Measurements from ENCODE around the gene CDH5. TPM values are rescaled to one million over a fixed set of nuclear protein-coding genes. Genes with fewer than 3 reads are reported as not detected.

CDH5 gene
- total and polyA plus RNA-seq, 9 donors = 6.0 to 36.8 (median 13.4) TPM

DNA sequence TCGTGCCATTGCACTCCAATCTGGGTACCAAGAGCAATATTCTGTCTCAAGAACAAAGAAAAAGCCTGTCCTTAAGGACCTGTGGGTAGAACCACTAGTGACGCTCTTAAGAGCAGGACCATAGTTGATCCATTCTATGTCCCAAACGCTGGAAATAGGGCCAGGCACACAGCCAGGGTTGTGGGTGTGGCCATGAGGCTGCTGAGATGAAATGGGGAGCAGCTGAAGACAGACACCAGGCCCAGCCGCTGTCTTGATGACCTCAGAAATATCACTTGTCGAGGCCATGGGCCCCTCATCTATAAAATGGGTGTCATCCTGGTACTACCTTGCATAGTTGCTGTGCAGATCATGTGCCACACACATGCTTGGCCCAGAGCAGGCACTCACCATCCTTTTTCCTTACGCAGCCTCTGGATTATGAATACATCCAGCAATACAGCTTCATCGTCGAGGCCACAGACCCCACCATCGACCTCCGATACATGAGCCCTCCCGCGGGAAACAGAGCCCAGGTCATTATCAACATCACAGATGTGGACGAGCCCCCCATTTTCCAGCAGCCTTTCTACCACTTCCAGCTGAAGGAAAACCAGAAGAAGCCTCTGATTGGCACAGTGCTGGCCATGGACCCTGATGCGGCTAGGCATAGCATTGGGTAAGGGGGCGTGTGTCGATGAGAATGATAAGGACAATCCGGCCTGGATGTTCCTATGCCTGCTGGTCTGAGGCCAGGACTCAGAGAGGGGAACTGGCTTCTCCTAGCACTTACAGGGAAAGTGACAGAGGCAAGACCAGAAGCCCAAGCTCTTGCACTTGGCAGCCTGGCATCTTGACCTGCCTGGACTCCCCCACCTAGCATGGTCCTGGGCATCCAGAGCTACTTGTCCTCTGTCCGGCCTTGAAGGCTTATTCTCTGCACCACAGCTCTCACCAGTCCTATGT is 25.5 kb downstream of the CDH5 start:
- DNase-seq = no peak
- no peak for TF ChIP-seq EP300 (IDR thresholded peaks at IDR 0.05)
- TF ChIP-seq, protein P1, sequence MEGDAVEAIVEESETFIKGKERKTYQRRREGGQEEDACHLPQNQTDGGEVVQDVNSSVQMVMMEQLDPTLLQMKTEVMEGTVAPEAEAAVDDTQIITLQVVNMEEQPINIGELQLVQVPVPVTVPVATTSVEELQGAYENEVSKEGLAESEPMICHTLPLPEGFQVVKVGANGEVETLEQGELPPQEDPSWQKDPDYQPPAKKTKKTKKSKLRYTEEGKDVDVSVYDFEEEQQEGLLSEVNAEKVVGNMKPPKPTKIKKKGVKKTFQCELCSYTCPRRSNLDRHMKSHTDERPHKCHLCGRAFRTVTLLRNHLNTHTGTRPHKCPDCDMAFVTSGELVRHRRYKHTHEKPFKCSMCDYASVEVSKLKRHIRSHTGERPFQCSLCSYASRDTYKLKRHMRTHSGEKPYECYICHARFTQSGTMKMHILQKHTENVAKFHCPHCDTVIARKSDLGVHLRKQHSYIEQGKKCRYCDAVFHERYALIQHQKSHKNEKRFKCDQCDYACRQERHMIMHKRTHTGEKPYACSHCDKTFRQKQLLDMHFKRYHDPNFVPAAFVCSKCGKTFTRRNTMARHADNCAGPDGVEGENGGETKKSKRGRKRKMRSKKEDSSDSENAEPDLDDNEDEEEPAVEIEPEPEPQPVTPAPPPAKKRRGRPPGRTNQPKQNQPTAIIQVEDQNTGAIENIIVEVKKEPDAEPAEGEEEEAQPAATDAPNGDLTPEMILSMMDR (IDR thresholded peaks at IDR 0.05) = no peak
- TF ChIP-seq POLR2A (IDR thresholded peaks at IDR 0.05) = no peak
- WGBS, 3 donors = 84 to 87% (median 86%) methylated on average over 18 of the region's 18 CpGs
- intact Hi-C loops (cut with DNase I) = no loop called here
- Histone ChIP-seq H3K36me3 (no peaks in the 10 kb centered on the region), H3K27ac (no peak overlapping the region), H3K4me3 (no peak overlapping the region), H3K4me1 (ENCODE audit: insufficient read depth) (no peaks in the 10 kb centered on the region), H3K9me3 (no peaks in the 10 kb centered on the region), H3K27me3 (no peaks in the 10 kb centered on the region)

DNA sequence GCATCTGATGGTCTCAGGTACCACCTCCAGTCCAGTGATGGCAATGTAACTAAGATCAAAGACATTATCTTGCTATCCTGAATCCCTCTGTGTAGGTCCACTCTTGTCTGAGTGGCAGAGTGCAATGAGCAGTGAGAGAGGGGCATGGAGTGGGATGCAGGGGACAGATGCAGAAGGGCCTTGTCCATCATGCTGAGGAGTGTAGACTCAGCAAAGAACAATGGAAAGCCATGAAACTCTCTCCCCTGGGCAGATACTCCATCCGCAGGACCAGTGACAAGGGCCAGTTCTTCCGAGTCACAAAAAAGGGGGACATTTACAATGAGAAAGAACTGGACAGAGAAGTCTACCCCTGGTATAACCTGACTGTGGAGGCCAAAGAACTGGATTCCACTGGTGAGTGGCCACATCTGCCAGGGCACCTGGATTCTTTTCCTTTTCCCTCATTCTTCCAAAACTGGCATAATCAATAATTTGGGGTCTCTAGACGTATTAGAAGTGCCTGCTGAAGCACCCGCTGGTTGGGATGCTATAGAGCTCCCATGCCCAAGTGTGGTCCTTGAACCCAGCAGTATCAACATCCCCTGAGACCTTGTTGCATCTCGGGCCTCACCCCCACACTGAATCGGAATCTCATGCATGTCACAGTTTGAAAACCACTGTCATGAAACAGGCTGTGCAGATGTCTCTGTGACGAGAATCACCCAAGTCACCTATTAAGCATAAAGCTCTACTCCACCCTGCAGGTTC is 29.5 kb downstream of the CDH5 start:
- no peak for DNase-seq
- Histone ChIP-seq H3K27me3 (no peaks in the 10 kb centered on the region), H3K9me3 (no peaks in the 10 kb centered on the region), H3K4me3 (no peak overlapping the region), H3K4me1 (ENCODE audit: insufficient read depth) (no peaks in the 10 kb centered on the region), H3K27ac (no peak overlapping the region), H3K36me3 (no peaks in the 10 kb centered on the region)
- intact Hi-C loops (cut with DNase I) = no loop called here
- 89 to 92% (median 89%) methylated on average over 7 of the region's 7 CpGs for WGBS, 3 donors
- TF ChIP-seq, protein P1 (IDR thresholded peaks at IDR 0.05) = no peak
- TF ChIP-seq POLR2A (IDR thresholded peaks at IDR 0.05) (no peak), EP300 (IDR thresholded peaks at IDR 0.05) (no peak)

GRCh38 chr16:66397736-66398433 is 31.4 kb downstream of the CDH5 start:
- H3K9me3 ChIP-seq = no peaks in the 10 kb centered on the region
- H3K4me3 ChIP-seq = no peak overlapping the region
- DNase-seq = no peak
- intact Hi-C loops (cut with DNase I) = no loop called here
- no peak overlapping the region for H3K27ac ChIP-seq
- TF ChIP-seq POLR2A (IDR thresholded peaks at IDR 0.05) (no peak), EP300 (IDR thresholded peaks at IDR 0.05) (no peak)
- TF ChIP-seq, protein P1 (IDR thresholded peaks at IDR 0.05) = no peak
- no peaks in the 10 kb centered on the region for H3K36me3 ChIP-seq
- H3K27me3 ChIP-seq = no peaks in the 10 kb centered on the region
- peaks cover 2% of the 10 kb centered on the region for H3K4me1 ChIP-seq (ENCODE audit: insufficient read depth)
- 77 to 98% (median 83%) methylated on average over 5 of the region's 5 CpGs for WGBS, 3 donors

DNA sequence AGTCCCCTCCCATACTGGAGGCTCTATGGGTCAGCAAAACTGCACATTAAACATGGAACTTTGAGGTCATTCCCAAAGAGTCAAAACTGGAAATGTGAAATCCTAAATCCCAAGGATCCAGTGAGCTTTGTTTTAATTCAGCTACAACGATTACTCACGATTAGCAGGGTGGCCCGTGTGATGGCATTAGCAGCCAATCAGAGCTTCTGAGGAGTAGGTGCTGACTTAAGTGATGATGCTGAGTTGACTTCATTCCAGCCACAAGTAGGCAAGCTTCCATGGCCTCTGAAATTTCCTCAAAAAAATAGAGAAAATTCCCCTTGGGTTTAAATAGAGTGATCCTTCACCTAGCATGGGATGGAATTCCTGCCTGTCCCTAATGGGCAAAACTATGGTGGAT is 32.5 kb downstream of the CDH5 start:
- Histone ChIP-seq H3K27ac (no peak overlapping the region), H3K36me3 (no peaks in the 10 kb centered on the region), H3K4me1 (ENCODE audit: insufficient read depth) (peaks cover 2% of the 10 kb centered on the region), H3K27me3 (no peaks in the 10 kb centered on the region), H3K9me3 (no peaks in the 10 kb centered on the region), H3K4me3 (no peak overlapping the region)
- TF ChIP-seq, protein P1 (IDR thresholded peaks at IDR 0.05) = no peak
- TF ChIP-seq EP300 (IDR thresholded peaks at IDR 0.05) (no peak), POLR2A (IDR thresholded peaks at IDR 0.05) (no peak)
- DNase-seq = no peak
- intact Hi-C loops (cut with DNase I) = no loop called here
- 74 to 82% (median 77%) methylated on average over 3 of the region's 3 CpGs for WGBS, 3 donors
